ENCODE results near the gene POFUT2. TPM values are rescaled to one million over a fixed set of nuclear protein-coding genes. Genes with fewer than 3 reads are reported as not detected.
"Not testable (repeated sequence)": the region's sequence is repeated elsewhere in the genome, so short reads cannot be mapped to it uniquely, and the experiment has no call there.

Gene POFUT2
- total RNA-seq, 3 donors from 2014 or later: 26.4 to 38.0 (median 29.8) TPM

DNA sequence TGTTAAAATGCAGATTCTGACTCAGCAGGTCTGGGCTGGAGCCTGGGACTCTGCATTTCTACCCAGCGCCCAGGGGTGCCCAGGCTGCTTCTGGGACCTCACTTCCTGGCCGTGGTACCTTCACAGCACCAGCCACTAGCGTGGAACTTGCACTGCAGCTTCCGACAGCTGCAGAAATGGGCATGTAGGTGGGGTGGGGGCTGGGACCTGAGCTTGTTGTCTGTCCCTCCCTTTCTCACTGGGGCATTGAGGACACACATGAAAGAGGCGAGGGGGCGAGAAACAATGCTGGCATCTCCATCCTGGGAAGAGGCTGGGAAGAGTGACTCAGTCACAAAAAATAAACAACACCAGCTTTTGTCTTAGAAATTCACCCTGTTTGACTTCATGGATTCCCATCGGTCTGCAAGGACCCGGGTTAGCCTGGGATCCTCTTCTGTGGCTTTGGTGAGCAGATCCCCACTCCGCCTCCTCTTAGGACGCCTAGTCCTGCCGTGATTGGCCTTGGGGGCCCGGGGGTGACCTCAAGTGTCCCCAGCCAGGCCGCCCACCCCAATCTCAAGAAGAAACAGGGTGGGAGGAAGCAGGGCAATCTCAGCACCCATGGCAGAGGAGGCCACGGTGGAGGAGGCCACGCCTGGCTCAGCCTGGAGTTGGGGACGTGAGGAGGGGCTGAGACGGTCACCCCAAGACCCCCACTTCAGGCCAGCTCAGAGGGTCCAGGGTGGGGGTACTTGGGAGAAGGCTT lies 29.9 kb upstream of the POFUT2 start:
- ATAC-seq (no peak), DNase-seq (peak in 1 of 3 donors; percentile 37)
- intact Hi-C loops (cut with DNase I, micrococcal nuclease): no loop called here
- TF ChIP-seq, protein P1, sequence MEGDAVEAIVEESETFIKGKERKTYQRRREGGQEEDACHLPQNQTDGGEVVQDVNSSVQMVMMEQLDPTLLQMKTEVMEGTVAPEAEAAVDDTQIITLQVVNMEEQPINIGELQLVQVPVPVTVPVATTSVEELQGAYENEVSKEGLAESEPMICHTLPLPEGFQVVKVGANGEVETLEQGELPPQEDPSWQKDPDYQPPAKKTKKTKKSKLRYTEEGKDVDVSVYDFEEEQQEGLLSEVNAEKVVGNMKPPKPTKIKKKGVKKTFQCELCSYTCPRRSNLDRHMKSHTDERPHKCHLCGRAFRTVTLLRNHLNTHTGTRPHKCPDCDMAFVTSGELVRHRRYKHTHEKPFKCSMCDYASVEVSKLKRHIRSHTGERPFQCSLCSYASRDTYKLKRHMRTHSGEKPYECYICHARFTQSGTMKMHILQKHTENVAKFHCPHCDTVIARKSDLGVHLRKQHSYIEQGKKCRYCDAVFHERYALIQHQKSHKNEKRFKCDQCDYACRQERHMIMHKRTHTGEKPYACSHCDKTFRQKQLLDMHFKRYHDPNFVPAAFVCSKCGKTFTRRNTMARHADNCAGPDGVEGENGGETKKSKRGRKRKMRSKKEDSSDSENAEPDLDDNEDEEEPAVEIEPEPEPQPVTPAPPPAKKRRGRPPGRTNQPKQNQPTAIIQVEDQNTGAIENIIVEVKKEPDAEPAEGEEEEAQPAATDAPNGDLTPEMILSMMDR (IDR thresholded peaks at IDR 0.05): no peak
- Histone ChIP-seq H3K4me1 (ENCODE audit: low read depth) (no peaks in the 10 kb centered on the region), H3K9me3 (no peaks in the 10 kb centered on the region), H3K4me3 (no peak overlapping the region), H3K36me3 (ENCODE audit: low read depth) (no peaks in the 10 kb centered on the region)

DNA sequence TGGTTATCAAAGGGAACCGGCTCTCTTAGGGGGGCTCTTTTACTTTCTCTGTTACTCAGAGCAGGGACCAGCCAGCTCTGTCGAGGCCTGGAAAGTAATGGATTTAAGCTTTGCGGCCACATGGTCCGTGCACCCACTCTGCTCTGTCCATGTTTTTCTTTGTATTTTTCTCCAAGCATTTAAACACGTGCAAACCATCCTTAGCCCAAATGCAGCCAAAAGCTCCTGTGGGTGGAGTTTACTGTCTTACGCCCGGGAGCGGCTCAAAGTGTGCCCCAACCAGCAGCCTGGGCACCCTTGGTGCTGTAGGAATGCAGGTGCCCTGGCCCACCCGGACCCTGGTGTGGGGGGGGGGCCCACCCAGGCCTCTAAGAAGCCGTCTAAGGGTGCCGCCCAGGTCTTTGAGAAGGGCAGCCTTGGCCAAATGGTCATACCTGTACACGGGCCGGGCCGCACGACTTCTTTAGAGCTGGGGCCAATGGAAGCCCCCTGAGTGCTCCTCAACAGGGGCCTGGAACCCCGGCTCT lies 29.2 kb upstream of the POFUT2 start:
- no peaks in the 10 kb centered on the region for H3K4me1 ChIP-seq (ENCODE audit: low read depth)
- ATAC-seq: no peak
- H3K4me3 ChIP-seq: no peak overlapping the region
- DNase-seq: peak in 1 of 3 donors; percentile 24
- no peaks in the 10 kb centered on the region for H3K36me3 ChIP-seq (ENCODE audit: low read depth)
- no peaks in the 10 kb centered on the region for H3K9me3 ChIP-seq
- intact Hi-C loops (cut with DNase I, micrococcal nuclease): no loop called here
- TF ChIP-seq, protein P1 (IDR thresholded peaks at IDR 0.05): no peak

DNA sequence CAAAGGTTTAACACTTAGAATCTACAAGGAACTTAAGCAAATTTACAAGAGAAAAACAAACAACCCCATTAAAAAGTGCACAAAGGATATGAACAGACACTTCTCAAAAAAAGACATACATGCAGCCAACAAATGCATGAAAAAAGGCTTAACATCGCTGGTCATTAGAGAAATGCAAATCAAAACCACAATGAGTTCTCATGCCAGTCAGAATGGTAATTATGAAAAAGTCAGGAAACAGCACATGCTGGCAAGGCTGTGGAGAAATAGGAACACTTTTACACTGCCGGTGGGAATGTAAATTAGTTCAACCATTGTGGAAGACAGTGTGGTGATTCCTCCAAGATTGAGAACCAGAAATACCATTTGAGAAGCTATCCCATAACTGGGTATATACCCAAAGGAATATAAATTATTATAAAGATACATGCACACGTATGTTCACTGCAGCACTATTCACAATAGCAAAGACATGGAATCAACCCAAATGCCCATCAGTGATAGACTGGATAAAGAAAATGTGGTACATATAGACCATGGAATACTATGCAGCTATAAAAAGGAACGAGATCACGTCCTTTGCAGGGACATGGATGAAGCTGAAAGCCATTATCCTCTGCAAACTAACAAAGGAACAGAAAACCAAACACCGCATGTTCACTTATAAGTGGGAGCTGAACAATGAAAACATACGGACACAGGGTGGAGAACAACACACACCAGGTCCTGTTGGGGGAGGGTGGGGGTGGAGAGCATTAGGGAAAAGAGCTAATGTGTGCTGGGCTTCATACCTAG lies 28.2 kb upstream of the POFUT2 start:
- intact Hi-C loops (cut with DNase I, micrococcal nuclease); H3K9me3 ChIP-seq; DNase-seq; ATAC-seq; H3K4me3 ChIP-seq; H3K4me1 ChIP-seq (ENCODE audit: low read depth); H3K36me3 ChIP-seq (ENCODE audit: low read depth): not testable (repeated sequence)

DNA sequence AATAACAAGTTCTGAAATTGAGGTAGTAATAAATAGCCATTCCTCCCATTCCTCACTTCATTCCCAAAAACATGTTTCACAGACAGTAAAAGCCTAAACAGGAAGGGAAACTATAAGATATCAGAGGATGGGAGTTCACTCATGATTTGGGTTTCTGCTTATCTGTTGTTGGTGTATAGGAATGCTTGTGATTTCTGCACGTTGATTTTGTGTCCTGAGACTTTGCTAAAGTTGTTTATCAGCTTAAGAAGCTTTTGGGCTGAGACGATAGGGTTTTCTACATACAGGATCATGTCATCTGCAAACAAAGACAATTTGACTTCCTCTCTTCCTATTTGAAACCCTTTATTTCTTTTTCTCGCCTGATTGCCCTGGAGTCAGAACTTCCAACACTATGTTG lies 26.0 kb upstream of the POFUT2 start:
- H3K36me3 ChIP-seq (ENCODE audit: low read depth): no peaks in the 10 kb centered on the region
- H3K4me3 ChIP-seq: no peak overlapping the region
- H3K4me1 ChIP-seq (ENCODE audit: low read depth): no peaks in the 10 kb centered on the region
- ATAC-seq: no peak
- no peaks in the 10 kb centered on the region for H3K9me3 ChIP-seq
- DNase-seq: no peak
- intact Hi-C loops (cut with DNase I, micrococcal nuclease): no loop called here
- TF ChIP-seq, protein P1 (IDR thresholded peaks at IDR 0.05): no peak

DNA sequence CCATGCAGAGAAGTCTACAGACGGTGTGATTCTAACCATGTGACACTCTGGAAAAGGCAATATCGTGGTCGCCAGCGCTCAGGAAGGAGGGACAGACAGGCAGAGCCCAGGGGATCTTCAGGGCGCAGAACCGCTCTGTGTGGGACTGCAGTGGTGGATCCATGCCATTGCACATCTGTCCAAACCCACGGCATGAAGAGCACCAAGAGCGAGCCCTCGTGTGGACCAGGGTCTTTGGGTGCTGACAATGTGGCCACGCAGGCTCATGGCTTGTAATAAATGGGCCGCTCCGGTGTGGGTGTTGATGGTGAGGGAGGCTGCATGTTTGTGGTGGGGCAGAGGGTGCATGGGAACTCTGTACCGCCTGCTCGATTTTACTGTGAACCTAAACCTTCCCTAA lies 25.3 kb upstream of the POFUT2 start:
- intact Hi-C loops (cut with DNase I, micrococcal nuclease): no loop called here
- Histone ChIP-seq H3K36me3 (ENCODE audit: low read depth) (no peaks in the 10 kb centered on the region), H3K4me1 (ENCODE audit: low read depth) (no peaks in the 10 kb centered on the region), H3K9me3 (no peaks in the 10 kb centered on the region), H3K4me3 (no peak overlapping the region)
- TF ChIP-seq, protein P1 (IDR thresholded peaks at IDR 0.05): no peak
- DNase-seq: peak in 2 of 3 donors; percentile 9 to 19
- no peak for ATAC-seq

DNA sequence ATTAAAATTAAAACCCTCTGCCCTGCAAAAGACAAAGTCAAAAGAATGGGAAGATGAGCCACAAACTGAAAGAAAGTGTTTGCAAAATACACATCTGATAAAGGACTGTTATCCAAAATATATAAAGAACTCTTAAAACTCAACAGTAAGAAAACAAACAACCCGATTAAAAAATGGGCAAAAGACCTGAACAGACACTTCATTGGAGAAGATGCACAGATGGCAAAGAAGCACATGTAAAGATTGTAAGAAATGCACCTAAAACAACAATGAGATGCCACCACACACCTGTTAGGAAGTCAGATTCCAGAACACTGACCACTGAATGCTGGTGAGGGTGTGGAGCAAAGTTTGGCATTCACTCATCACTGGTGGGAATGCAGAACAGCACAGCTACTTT lies 24.6 kb upstream of the POFUT2 start:
- no peak for ATAC-seq

More for the DNA sequence above, 24.6 kb upstream of the POFUT2 start:
- Histone ChIP-seq H3K4me1 (ENCODE audit: low read depth) (no peaks in the 10 kb centered on the region), H3K9me3 (no peaks in the 10 kb centered on the region), H3K36me3 (ENCODE audit: low read depth) (no peaks in the 10 kb centered on the region), H3K4me3 (no peak overlapping the region)
- no peak for DNase-seq
- TF ChIP-seq, protein P1 (IDR thresholded peaks at IDR 0.05): no peak
- intact Hi-C loops (cut with DNase I, micrococcal nuclease): no loop called here
